GM12865 (cell line): Measurements from ENCODE around the gene SUMO2.
A peak's percentile ranks its signal among the peaks of the same experiment; 100 is the strongest.
"Not testable (repeated sequence)": the region's sequence is repeated elsewhere in the genome, so short reads cannot be mapped to it uniquely, and the experiment has no call there.

Source experiments
- DNase-seq: peaks from one replicate; pipeline ENCODE4 v3.0.0; 2010; ENCODE audit warnings: low read depth
- H3K4me3 ChIP-seq: 2 replicates; pipeline ENCODE4 v1.5.1; 2011; ENCODE audit warnings: mild to moderate bottlenecking, low read depth, low read length, control low read depth
- TF ChIP-seq, protein P1 (sequence below): IDR thresholded peaks from 2 replicates; pipeline ENCODE4 v1.5.1; 2011; ENCODE audit warnings: low read length, control low read depth, low read depth, inconsistent platforms; ENCODE audit not compliant: insufficient read depth; ENCODE audit errors: missing control alignments

SUMO2 gene

GRCh38 chr17:75128694-75129505 is 53.9 kb downstream of the SUMO2 start:
- TF ChIP-seq, protein P1, sequence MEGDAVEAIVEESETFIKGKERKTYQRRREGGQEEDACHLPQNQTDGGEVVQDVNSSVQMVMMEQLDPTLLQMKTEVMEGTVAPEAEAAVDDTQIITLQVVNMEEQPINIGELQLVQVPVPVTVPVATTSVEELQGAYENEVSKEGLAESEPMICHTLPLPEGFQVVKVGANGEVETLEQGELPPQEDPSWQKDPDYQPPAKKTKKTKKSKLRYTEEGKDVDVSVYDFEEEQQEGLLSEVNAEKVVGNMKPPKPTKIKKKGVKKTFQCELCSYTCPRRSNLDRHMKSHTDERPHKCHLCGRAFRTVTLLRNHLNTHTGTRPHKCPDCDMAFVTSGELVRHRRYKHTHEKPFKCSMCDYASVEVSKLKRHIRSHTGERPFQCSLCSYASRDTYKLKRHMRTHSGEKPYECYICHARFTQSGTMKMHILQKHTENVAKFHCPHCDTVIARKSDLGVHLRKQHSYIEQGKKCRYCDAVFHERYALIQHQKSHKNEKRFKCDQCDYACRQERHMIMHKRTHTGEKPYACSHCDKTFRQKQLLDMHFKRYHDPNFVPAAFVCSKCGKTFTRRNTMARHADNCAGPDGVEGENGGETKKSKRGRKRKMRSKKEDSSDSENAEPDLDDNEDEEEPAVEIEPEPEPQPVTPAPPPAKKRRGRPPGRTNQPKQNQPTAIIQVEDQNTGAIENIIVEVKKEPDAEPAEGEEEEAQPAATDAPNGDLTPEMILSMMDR, result no peak
- DNase-seq, result no peak

DNA sequence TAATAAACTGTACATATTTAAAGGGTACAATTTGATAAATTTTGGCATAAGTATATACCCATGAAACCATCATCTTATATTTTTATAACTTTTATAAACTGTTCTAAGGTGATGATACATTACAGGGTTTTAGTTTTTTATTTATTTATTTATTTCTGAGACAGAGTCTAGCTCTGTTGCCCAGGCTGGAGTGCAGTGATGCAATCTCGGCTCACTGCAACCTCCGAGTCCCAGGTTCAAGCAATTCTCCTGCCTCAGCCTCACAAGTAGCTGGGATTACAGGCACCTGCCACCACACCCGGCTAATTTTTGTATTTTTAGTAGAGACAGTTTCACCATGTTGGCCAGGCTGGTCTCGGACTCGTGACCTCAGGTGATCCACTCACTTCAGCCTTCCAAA is 54.8 kb downstream of the SUMO2 start:
- DNase-seq, H3K4me3 ChIP-seq: not testable (repeated sequence)

More at GRCh38 chr17:75128694-75129505, 53.9 kb downstream of the SUMO2 start:
- H3K4me3 ChIP-seq, result no peak overlapping the region

DNA sequence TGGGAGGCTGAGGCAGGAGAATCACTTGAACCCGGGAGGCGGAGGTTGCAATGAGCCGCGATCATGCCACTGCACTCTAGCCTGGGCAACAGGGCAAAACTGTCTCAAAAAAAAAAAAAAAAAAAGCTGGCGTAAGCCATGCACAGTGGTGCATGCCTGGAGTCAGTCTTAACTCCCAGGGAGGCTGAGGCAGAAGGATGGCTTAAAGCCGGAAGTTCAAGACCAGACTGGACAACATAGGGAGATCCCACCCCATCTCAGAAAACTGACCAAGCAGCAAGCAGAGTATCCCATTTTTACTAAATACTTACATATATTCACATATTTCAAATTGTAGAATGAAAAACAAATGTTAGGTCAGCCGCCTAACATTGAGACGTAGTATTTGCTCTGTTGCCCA is 55.8 kb downstream of the SUMO2 start:
- DNase-seq, result no peak
- TF ChIP-seq, protein P1, result no peak
- no peak overlapping the region for H3K4me3 ChIP-seq

GRCh38 chr17:75125984-75126383 is 56.8 kb downstream of the SUMO2 start:
- H3K4me3 ChIP-seq, result no peak overlapping the region
- TF ChIP-seq, protein P1, result no peak
- peak; percentile 66 for DNase-seq

GRCh38 chr17:75124819-75125162 is 58.0 kb downstream of the SUMO2 start:
- no peak for DNase-seq
- TF ChIP-seq, protein P1, result no peak
- H3K4me3 ChIP-seq, result no peak overlapping the region

DNA sequence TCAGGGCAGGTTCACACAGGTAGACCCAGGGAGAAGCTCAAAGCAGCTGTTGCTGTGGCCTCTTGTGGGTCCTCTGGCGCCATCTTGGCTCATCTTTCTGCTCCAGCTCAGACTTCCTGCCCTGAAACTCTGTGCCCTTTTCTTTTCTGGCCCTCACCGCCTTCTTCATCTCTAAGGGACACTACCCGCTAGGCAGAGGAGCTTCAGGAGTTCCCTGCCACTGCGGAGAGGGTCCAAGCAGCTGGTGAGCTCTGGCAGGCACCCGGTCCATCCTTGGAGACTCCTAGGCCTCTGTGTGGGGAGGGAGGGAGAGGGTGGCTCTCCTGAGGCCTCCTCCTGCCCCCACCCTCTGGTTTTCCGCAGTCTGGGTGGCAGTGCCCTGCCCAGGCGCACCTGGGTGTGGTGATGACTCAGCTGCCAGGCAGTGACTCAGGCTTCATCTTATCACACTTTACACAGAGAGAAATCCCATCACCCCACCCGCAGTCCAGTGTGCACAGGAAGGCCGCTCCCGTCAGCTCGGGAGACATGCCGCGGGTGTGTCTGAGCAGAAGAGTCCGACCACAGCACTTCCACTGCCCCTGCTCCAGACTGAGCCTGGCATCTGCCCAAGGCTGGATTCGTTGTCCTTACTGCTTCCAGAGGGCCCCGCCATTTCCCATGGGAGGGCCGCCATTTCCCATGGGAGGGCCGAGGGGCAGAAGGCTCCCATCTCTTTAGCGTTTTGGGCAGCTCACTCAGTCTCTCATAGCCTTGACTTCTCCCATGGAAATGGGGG is 58.5 kb downstream of the SUMO2 start:
- TF ChIP-seq, protein P1, result no peak
- H3K4me3 ChIP-seq, result no peak overlapping the region
- DNase-seq, result no peak

- no peak overlapping the region for H3K4me3 ChIP-seq
- TF ChIP-seq, protein P1, result no peak
- no peak for DNase-seq
Measured at GRCh38 chr17:75118307-75118706, 64.5 kb downstream of the SUMO2 start.
